Esophagus muscularis mucosa (tissue), 4 donors: ENCODE measurements around the gene FBXL4. TPM values are rescaled to one million over a fixed set of nuclear protein-coding genes. Genes with fewer than 3 reads are reported as not detected.
"Not testable (repeated sequence)": the region's sequence is repeated elsewhere in the genome, so short reads cannot be mapped to it uniquely, and the experiment has no call there.

ENCODE experiments used
- DNase-seq: peaks from one replicate; pipeline ENCODE4 v3.0.0-alpha.2; 2017; ENCODE audit errors: extremely low spot score
- H3K27ac ChIP-seq, 4 donors: fragments of 200-600 bp; sonication (generic); replicated peaks in 1 of 4; 1 replicate in 3 of 4; 2 replicates in 1 of 4; pipeline ENCODE4 v1.5.1; 2016 to 2019; ENCODE audit warnings: mild to moderate bottlenecking in 1 of 4
- H3K27me3 ChIP-seq, 4 donors: fragments of 200-600 bp; sonication (generic); one replicate each; pipeline versions ENCODE4 v1.5.1 to v1.6.0; 2016 to 2019
- H3K36me3 ChIP-seq, 4 donors: fragments of 200-600 bp; sonication (generic); one replicate each; pipeline ENCODE4 v1.5.1; 2016 to 2019
- H3K4me1 ChIP-seq, 4 donors: fragments of 200-600 bp; sonication (generic); one replicate each; pipeline ENCODE4 v1.5.1; 2016 to 2019
- H3K4me3 ChIP-seq, 4 donors: fragments of 200-600 bp; sonication (generic); 1 replicate in 2 of 4; 2 replicates in 2 of 4; pipeline ENCODE4 v1.5.1; 2016 to 2019; ENCODE audit warnings: mild to moderate bottlenecking in 4 of 4, moderate library complexity in 1 of 4
- H3K9me3 ChIP-seq, 4 donors: fragments of 200-600 bp; sonication (generic); 1 replicate in 3 of 4; 2 replicates in 1 of 4; pipeline ENCODE4 v1.5.1; 2016 to 2019
- CTCF ChIP-seq, 3 experiments: fragments of 200-600 bp in 2 of 3; fragments of 450-650 bp in 1 of 3; sonication (generic) in 2 of 3; IDR thresholded peaks; one replicate each; pipeline ENCODE4 v1.5.1; 2017 to 2019; ENCODE audit warnings: antibody characterized with exemption in 3 of 3, mild to moderate bottlenecking in 2 of 3, moderate library complexity in 1 of 3
- EP300 ChIP-seq: sonication (generic); formaldehyde crosslinking; IDR thresholded peaks from one replicate; pipeline ENCODE4 v1.6.1; 2017; ENCODE audit warnings: antibody characterized with exemption
- POLR2A ChIP-seq: fragments of 450-650 bp; IDR thresholded peaks from one replicate; pipeline ENCODE4 v1.6.1; 2017; ENCODE audit warnings: antibody characterized with exemption, moderate library complexity, mild to moderate bottlenecking, low read depth
- POLR2AphosphoS5 ChIP-seq, 2 donors: sonication (generic); formaldehyde crosslinking; IDR thresholded peaks; one replicate each; pipeline ENCODE4 v1.6.1; 2017; ENCODE audit warnings: antibody characterized with exemption in 2 of 2
- WGBS: methylation state at CpG from one replicate; pipeline ENCODE4 v1.1.5; 2018; 5-methylcytosine and 5-hydroxymethylcytosine counted together
- intact Hi-C: fragments of 100-400 bp; cut with DNase I; formaldehyde crosslinking; loops from one replicate; pipeline ENCODE4 v1.15.1; 2023
- total RNA-seq, 4 donors: library from RNA; depleted of rRNA; stranded (reverse); fragments of >200 nt; gene quantifications; one replicate each; pipeline versions ENCODE4 v1.1.0 to v1.2.1, GENCODE V29; 2016

Gene FBXL4
- total RNA-seq, 4 donors from 2014 or later = 11.8 to 17.8 (median 15.6) TPM

GRCh38 chr6:98920904-98921431 is 26.8 kb downstream of the FBXL4 start:
- Histone ChIP-seq H3K27ac (no peak overlapping the region), H3K4me3 (no peak overlapping the region), H3K9me3 (no peaks in the 10 kb centered on the region), H3K27me3 (no peaks in the 10 kb centered on the region), H3K36me3 (peaks cover 0 to 4% (median 2%) of the 10 kb centered on the region in 4 donors), H3K4me1 (no peaks in the 10 kb centered on the region)
- TF ChIP-seq POLR2AphosphoS5 (IDR thresholded peaks at IDR 0.05) (no peak), POLR2A (no peak), CTCF (IDR thresholded peaks at IDR 0.05) (no peak), EP300 (no peak)
- no peak for DNase-seq
- intact Hi-C loops = no loop called here

GRCh38 chr6:98910946-98911345 is 36.8 kb downstream of the FBXL4 start:
- WGBS = 100% methylated on average over 11 of the region's 13 CpGs
- H3K27me3 ChIP-seq, H3K4me3 ChIP-seq, H3K4me1 ChIP-seq, intact Hi-C loops, DNase-seq, H3K9me3 ChIP-seq, H3K27ac ChIP-seq: not testable (repeated sequence)
- peaks cover 0 to 25% (median 11%) of the 10 kb centered on the region in 4 donors for H3K36me3 ChIP-seq

DNA sequence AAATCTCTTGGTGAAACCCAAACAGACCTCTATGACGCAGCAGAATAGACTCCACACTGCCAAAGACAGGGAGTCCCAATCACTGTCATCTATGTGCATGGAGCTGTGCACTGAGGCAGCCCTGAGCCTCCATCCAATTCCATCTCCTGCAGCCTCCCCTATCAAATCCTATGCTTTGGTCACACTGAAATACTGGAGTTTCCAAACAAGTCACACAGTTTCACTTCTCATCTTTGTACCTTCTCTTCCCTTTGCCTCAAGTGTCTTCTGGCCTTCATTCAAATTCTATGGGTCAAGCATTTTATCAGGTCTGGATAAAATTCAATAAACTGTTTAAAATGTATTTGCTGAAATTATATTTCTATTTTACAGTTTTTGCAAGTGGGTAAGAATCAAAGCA is 38.5 kb downstream of the FBXL4 start:
- Histone ChIP-seq H3K36me3 (peaks cover 0 to 42% (median 21%) of the 10 kb centered on the region in 4 donors), H3K27me3 (no peaks in the 10 kb centered on the region), H3K4me1 (no peaks in the 10 kb centered on the region), H3K4me3 (no peak overlapping the region), H3K27ac (no peak overlapping the region), H3K9me3 (no peaks in the 10 kb centered on the region)
- intact Hi-C loops = no loop called here
- no peak for DNase-seq
- TF ChIP-seq POLR2A (no peak), POLR2AphosphoS5 (IDR thresholded peaks at IDR 0.05) (no peak), CTCF (IDR thresholded peaks at IDR 0.05) (no peak), EP300 (no peak)
- WGBS = 93% methylated on average over 1 of the region's 1 CpG

DNA sequence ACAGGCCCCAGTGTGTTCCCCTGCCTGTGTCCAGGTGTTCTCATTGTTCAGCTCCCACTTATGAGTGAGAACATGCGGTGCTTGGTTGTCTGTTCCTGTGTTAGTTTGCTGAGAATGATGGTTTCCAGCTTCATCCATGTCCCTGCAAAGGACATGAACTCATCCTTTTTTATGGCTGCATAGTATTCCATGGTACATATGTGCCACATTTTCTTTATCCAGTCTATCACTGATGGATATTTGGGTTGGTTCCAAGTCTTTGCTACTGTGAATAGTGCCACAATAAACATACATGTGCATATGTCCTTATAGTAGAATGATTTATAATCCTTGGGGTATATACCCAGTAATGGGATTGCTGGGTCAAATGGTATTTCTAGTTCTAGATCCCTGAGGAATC is 41.4 kb downstream of the FBXL4 start:
- DNase-seq, intact Hi-C loops, H3K9me3 ChIP-seq, H3K4me3 ChIP-seq, H3K4me1 ChIP-seq, H3K27me3 ChIP-seq, H3K27ac ChIP-seq: not testable (repeated sequence)
- H3K36me3 ChIP-seq = peaks cover 6 to 50% (median 24%) of the 10 kb centered on the region in 4 donors
- WGBS = 100% methylated on average over 1 of the region's 1 CpG

GRCh38 chr6:98905759-98906158 is 42.0 kb downstream of the FBXL4 start:
- TF ChIP-seq POLR2A (no peak), EP300 (no peak), CTCF (IDR thresholded peaks at IDR 0.05) (no peak), POLR2AphosphoS5 (IDR thresholded peaks at IDR 0.05) (no peak)
- Histone ChIP-seq H3K27ac (no peak overlapping the region), H3K9me3 (no peaks in the 10 kb centered on the region), H3K27me3 (no peaks in the 10 kb centered on the region), H3K36me3 (peaks cover 6 to 50% (median 22%) of the 10 kb centered on the region in 4 donors), H3K4me1 (no peaks in the 10 kb centered on the region), H3K4me3 (no peak overlapping the region)
- intact Hi-C loops = no loop called here
- DNase-seq = no peak
- WGBS = 89% methylated on average over 4 of the region's 4 CpGs

GRCh38 chr6:98904096-98904495 is 43.6 kb downstream of the FBXL4 start:
- no peak for TF ChIP-seq CTCF (IDR thresholded peaks at IDR 0.05)
- TF ChIP-seq EP300 = no peak
- TF ChIP-seq POLR2AphosphoS5 (IDR thresholded peaks at IDR 0.05) = no peak
- no peak for TF ChIP-seq POLR2A
- DNase-seq = no peak
- intact Hi-C loops = no loop called here
- no peaks in the 10 kb centered on the region for H3K4me1 ChIP-seq
- no peak overlapping the region for H3K4me3 ChIP-seq
- H3K36me3 ChIP-seq = peaks cover 6 to 63% (median 24%) of the 10 kb centered on the region in 4 donors
- peaks cover 0 to 2% (median 0%) of the 10 kb centered on the region in 4 donors for H3K9me3 ChIP-seq
- H3K27me3 ChIP-seq = no peaks in the 10 kb centered on the region
- no peak overlapping the region for H3K27ac ChIP-seq
